ENCODE results near the gene RASA3.
"Not testable (repeated sequence)": the region's sequence is repeated elsewhere in the genome, so short reads cannot be mapped to it uniquely, and the experiment has no call there.

GRCh38 chr13:114110830-114111189 lies 21.6 kb downstream of the RASA3 start:
- TF ChIP-seq EP300 (IDR thresholded peaks at IDR 0.05; ENCODE audit: borderline replicate concordance in 1 of 2, low read depth in 2 of 2, low read length in 2 of 2); POLR2A (IDR thresholded peaks at IDR 0.05; ENCODE audit: control extremely low read depth in 1 of 2, low read depth in 2 of 2, low read length in 2 of 2); GABPA (IDR thresholded peaks at IDR 0.05; ENCODE audit: borderline replicate concordance, insufficient read depth, low read length): not testable (repeated sequence)
